ENCODE data around the gene TMC2.
A peak's percentile ranks its signal among the peaks of the same experiment; 100 is the strongest.

The TMC2 gene

GRCh38 chr20:2542361-2542760 is 6.0 kb downstream of the TMC2 start:
- H3K4me1 Mint-ChIP-seq (ENCODE audit: low read depth), result no peaks in the 10 kb centered on the region
- no peaks in the 10 kb centered on the region for H3K36me3 Mint-ChIP-seq (ENCODE audit: low read depth)
- H3K9me3 Mint-ChIP-seq, result no peaks in the 10 kb centered on the region
- H3K4me3 Mint-ChIP-seq, result no peak overlapping the region
- H3K27ac Mint-ChIP-seq, result no peak overlapping the region
- H3K27me3 Mint-ChIP-seq, result peaks cover 50% of the 10 kb centered on the region

GRCh38 chr20:2544211-2544610 is 7.8 kb downstream of the TMC2 start:
- H3K9me3 Mint-ChIP-seq, result no peaks in the 10 kb centered on the region
- no peaks in the 10 kb centered on the region for H3K4me1 Mint-ChIP-seq (ENCODE audit: low read depth)
- H3K27me3 Mint-ChIP-seq, result peaks cover 51% of the 10 kb centered on the region
- H3K4me3 Mint-ChIP-seq, result no peak overlapping the region
- no peak overlapping the region for H3K27ac Mint-ChIP-seq
- no peaks in the 10 kb centered on the region for H3K36me3 Mint-ChIP-seq (ENCODE audit: low read depth)

- Mint-ChIP-seq H3K4me1 (ENCODE audit: low read depth) (no peaks in the 10 kb centered on the region), H3K36me3 (ENCODE audit: low read depth) (no peaks in the 10 kb centered on the region), H3K4me3 (no peak overlapping the region), H3K27me3 (peaks cover 50% of the 10 kb centered on the region), H3K9me3 (no peaks in the 10 kb centered on the region), H3K27ac (no peak overlapping the region)
Measured at GRCh38 chr20:2545594-2545993, 9.2 kb downstream of the TMC2 start.

- H3K4me3 Mint-ChIP-seq, result no peak overlapping the region
- H3K4me1 Mint-ChIP-seq (ENCODE audit: low read depth), result no peaks in the 10 kb centered on the region
- H3K36me3 Mint-ChIP-seq (ENCODE audit: low read depth), result no peaks in the 10 kb centered on the region
- no peak overlapping the region for H3K27ac Mint-ChIP-seq
- H3K27me3 Mint-ChIP-seq, result peaks cover 64% of the 10 kb centered on the region
- H3K9me3 Mint-ChIP-seq, result no peaks in the 10 kb centered on the region
Measured at GRCh38 chr20:2557873-2558580, 21.7 kb downstream of the TMC2 start.

GRCh38 chr20:2558581-2559278 is 22.4 kb downstream of the TMC2 start:
- no peaks in the 10 kb centered on the region for H3K36me3 Mint-ChIP-seq (ENCODE audit: low read depth)
- H3K4me1 Mint-ChIP-seq (ENCODE audit: low read depth), result no peaks in the 10 kb centered on the region
- peak overlapping the region; percentile 7 for H3K4me3 Mint-ChIP-seq
- H3K27me3 Mint-ChIP-seq, result peaks cover 58% of the 10 kb centered on the region
- no peak overlapping the region for H3K27ac Mint-ChIP-seq
- no peaks in the 10 kb centered on the region for H3K9me3 Mint-ChIP-seq

GRCh38 chr20:2559279-2559626 is 22.9 kb downstream of the TMC2 start:
- H3K4me1 Mint-ChIP-seq (ENCODE audit: low read depth), result no peaks in the 10 kb centered on the region
- peaks cover 58% of the 10 kb centered on the region for H3K27me3 Mint-ChIP-seq
- H3K36me3 Mint-ChIP-seq (ENCODE audit: low read depth), result no peaks in the 10 kb centered on the region
- no peaks in the 10 kb centered on the region for H3K9me3 Mint-ChIP-seq
- peak overlapping the region; percentile 7 for H3K4me3 Mint-ChIP-seq
- H3K27ac Mint-ChIP-seq, result no peak overlapping the region

- Mint-ChIP-seq H3K4me3 (no peak overlapping the region), H3K27me3 (peaks cover 54% of the 10 kb centered on the region), H3K4me1 (ENCODE audit: low read depth) (no peaks in the 10 kb centered on the region), H3K9me3 (no peaks in the 10 kb centered on the region), H3K27ac (no peak overlapping the region), H3K36me3 (ENCODE audit: low read depth) (no peaks in the 10 kb centered on the region)
Measured at GRCh38 chr20:2559651-2560050, 23.3 kb downstream of the TMC2 start.

GRCh38 chr20:2563116-2563515 is 26.7 kb downstream of the TMC2 start:
- no peak overlapping the region for H3K4me3 Mint-ChIP-seq
- no peaks in the 10 kb centered on the region for H3K4me1 Mint-ChIP-seq (ENCODE audit: low read depth)
- no peaks in the 10 kb centered on the region for H3K9me3 Mint-ChIP-seq
- no peak overlapping the region for H3K27ac Mint-ChIP-seq
- peaks cover 50% of the 10 kb centered on the region for H3K27me3 Mint-ChIP-seq
- H3K36me3 Mint-ChIP-seq (ENCODE audit: low read depth), result no peaks in the 10 kb centered on the region

- H3K4me1 Mint-ChIP-seq (ENCODE audit: low read depth), result no peaks in the 10 kb centered on the region
- no peaks in the 10 kb centered on the region for H3K9me3 Mint-ChIP-seq
- no peak overlapping the region for H3K4me3 Mint-ChIP-seq
- peaks cover 52% of the 10 kb centered on the region for H3K27me3 Mint-ChIP-seq
- H3K27ac Mint-ChIP-seq, result no peak overlapping the region
- H3K36me3 Mint-ChIP-seq (ENCODE audit: low read depth), result no peaks in the 10 kb centered on the region
Measured at GRCh38 chr20:2564406-2564805, 28.0 kb downstream of the TMC2 start.

- Mint-ChIP-seq H3K9me3 (no peaks in the 10 kb centered on the region), H3K4me1 (ENCODE audit: low read depth) (no peaks in the 10 kb centered on the region), H3K27me3 (peaks cover 62% of the 10 kb centered on the region), H3K4me3 (no peak overlapping the region), H3K36me3 (ENCODE audit: low read depth) (no peaks in the 10 kb centered on the region), H3K27ac (no peak overlapping the region)
Measured at GRCh38 chr20:2575682-2576081, 39.3 kb downstream of the TMC2 start.

- no peaks in the 10 kb centered on the region for H3K36me3 Mint-ChIP-seq (ENCODE audit: low read depth)
- H3K27me3 Mint-ChIP-seq, result peaks cover 62% of the 10 kb centered on the region
- no peak overlapping the region for H3K27ac Mint-ChIP-seq
- H3K4me1 Mint-ChIP-seq (ENCODE audit: low read depth), result no peaks in the 10 kb centered on the region
- no peak overlapping the region for H3K4me3 Mint-ChIP-seq
- no peaks in the 10 kb centered on the region for H3K9me3 Mint-ChIP-seq
Measured at GRCh38 chr20:2576317-2576727, 39.9 kb downstream of the TMC2 start.

- H3K4me1 Mint-ChIP-seq (ENCODE audit: low read depth), result no peaks in the 10 kb centered on the region
- no peak overlapping the region for H3K27ac Mint-ChIP-seq
- H3K27me3 Mint-ChIP-seq, result peaks cover 69% of the 10 kb centered on the region
- H3K36me3 Mint-ChIP-seq (ENCODE audit: low read depth), result no peaks in the 10 kb centered on the region
- no peak overlapping the region for H3K4me3 Mint-ChIP-seq
- H3K9me3 Mint-ChIP-seq, result no peaks in the 10 kb centered on the region
Measured at GRCh38 chr20:2578475-2579192, 42.3 kb downstream of the TMC2 start.

GRCh38 chr20:2585811-2586210 is 49.4 kb downstream of the TMC2 start:
- no peak overlapping the region for H3K4me3 Mint-ChIP-seq
- no peak overlapping the region for H3K27ac Mint-ChIP-seq

GRCh38 chr20:2593756-2594155 is 57.4 kb downstream of the TMC2 start:
- Mint-ChIP-seq H3K27me3 (peaks cover 38% of the 10 kb centered on the region), H3K9me3 (no peaks in the 10 kb centered on the region), H3K36me3 (ENCODE audit: low read depth) (no peaks in the 10 kb centered on the region), H3K4me1 (ENCODE audit: low read depth) (no peaks in the 10 kb centered on the region), H3K4me3 (no peak overlapping the region), H3K27ac (no peak overlapping the region)

More at GRCh38 chr20:2585811-2586210, 49.4 kb downstream of the TMC2 start:
- no peaks in the 10 kb centered on the region for H3K9me3 Mint-ChIP-seq
- H3K27me3 Mint-ChIP-seq, result peaks cover 39% of the 10 kb centered on the region
- no peaks in the 10 kb centered on the region for H3K36me3 Mint-ChIP-seq (ENCODE audit: low read depth)
- H3K4me1 Mint-ChIP-seq (ENCODE audit: low read depth), result no peaks in the 10 kb centered on the region

- Mint-ChIP-seq H3K27me3 (peaks cover 40% of the 10 kb centered on the region), H3K27ac (peak overlapping the region; percentile 42), H3K4me3 (no peak overlapping the region), H3K4me1 (ENCODE audit: low read depth) (no peaks in the 10 kb centered on the region), H3K36me3 (ENCODE audit: low read depth) (no peaks in the 10 kb centered on the region), H3K9me3 (no peaks in the 10 kb centered on the region)
Measured at GRCh38 chr20:2595076-2595475, 58.7 kb downstream of the TMC2 start.
